GM18873 (cell line): ENCODE measurements around the gene UNG.
A peak's percentile ranks its signal among the peaks of the same experiment; 100 is the strongest.

Experiments used
- ATAC-seq: cut with Tn5 transposase; IDR thresholded peaks from one replicate; pipeline ENCODE4 v1.9.1; 2021; ENCODE audit warnings: mild to moderate bottlenecking, moderate library complexity, moderate number of reproducible peaks; ENCODE audit not compliant: unreplicated experiment, low FRiP score

Gene UNG

GRCh38 chr12:109087250-109087649 lies 10.1 kb upstream of the UNG start:
- no peak for ATAC-seq

DNA sequence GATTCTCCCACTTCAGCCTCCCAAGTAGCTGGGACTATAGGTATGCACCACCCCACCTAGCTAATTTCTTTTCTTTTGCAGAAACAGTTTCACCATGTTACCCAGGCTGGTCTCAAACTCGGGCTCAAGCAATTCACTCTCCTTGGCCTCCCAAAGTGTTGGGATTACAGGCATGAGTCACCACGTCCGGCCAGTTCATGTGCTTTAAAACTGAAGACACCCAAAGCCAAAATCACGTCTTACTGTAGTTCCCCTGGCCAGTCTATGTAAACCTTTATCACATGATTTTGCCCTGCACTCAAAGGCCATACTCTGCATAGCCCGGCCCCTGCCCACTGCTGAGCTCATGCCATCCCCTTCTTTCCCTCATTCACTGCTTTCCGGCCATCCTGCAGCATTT lies 8.6 kb upstream of the UNG start:
- no peak for ATAC-seq

DNA sequence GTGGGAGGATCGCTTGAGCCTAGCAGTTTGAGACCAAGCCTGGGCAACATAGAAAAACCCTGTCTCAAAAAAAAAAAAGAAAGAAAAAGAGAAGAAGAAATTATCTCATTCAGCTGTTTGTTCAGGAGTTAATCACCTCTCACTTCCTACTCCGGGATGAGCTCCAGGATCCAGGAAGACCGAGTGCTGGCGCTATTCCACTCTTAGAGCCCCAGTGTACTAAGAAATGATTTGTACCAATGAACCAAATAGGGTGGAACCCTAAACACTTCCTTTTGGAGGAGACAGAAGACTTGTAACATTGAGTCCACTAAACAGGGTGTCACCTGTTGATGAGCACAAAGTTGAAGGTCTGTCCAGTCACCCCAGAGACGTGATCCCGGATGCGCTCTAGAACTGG lies 7.7 kb upstream of the UNG start:
- no peak for ATAC-seq

DNA sequence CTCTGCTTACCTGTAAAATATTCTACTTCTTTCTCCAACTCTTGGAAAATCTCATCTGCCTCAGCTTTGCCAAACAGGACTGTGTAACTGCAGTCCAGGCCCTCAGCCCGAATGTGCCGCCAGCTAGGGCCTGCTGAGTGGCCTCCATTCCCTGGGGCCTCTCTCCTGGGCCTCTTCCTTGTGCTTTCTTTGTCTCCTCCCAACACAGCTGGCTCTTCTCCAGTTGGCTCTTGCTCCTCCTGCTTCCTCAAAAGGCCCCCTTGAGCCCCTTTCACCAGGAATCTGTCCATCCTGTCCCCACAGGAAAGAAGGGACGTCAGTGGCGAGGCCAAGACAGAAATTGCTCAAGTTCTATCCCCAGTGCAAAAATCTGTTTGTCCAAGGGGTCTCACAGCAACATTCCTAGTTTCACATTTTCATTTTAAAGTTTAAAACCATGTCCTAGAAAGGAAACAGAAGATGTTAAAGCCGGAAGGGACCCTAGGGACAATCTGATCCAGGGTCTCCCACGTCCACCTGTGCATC lies 4.8 kb upstream of the UNG start:
- ATAC-seq = no peak

DNA sequence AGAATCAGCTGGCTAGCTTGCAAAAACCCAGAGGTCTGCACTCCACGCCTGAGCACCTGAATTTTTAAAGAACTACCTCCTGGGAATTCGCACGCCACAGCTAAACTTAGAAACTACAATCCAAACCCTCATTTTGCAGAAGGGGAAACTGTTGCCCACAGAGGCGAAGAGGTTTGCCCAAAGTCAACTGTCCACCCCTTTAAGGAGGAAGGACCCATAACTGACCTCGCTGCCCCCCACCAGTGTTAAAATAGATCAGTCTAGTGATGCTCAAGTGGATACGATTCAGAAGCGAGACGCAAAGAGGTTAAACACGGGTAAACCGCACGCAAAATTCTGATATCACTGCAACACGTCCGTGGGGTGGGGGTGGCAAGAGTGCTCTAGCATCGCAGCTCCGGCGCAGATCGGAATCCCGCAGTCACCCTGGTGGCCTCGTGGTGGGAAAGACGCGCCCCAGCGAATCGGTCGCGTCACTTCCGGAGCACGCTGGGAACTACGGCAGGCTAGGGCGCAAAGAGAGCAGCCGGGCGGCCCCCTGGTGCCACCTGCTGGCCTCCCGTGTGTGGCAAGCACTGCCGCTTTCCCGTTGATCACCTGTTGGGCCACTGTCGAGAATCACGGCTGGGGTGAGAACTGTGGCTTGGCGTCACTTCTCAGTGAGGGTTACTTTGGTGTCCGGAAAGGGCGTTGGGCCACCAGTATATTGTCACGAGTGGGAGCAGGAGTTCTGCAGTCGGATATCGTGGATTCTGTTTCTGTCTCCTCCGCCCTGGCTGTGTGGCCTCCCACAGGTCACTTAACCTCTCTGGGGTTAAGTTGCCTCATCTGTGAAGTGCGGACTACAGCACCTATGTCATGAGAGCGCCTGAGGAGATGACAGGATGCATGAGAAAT lies 4.1 kb upstream of the UNG start, which contains the start of gene ALKBH2:
Gene ALKBH2 (minus strand): TSS at position 451 of the 897 bp plus-strand sequence. CDS start 686 bp downstream, outside the sequence.
- peak; percentile 47 for ATAC-seq

DNA sequence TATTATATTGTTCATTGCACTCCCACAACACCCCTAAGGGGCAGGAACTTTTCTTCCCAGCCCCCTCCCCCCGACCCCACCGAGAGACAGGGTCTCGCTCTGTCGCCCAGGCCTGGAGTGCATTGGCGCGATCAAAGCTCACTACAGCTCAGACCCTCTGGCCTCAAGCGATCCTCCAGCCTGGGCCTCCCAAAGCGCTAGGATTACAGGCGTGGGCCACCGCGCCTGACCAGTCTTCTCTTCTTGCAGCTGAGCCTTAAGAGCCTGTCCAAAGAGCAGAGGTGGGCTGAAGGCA lies 310 bp upstream of the UNG start:
- ATAC-seq = no peak

DNA sequence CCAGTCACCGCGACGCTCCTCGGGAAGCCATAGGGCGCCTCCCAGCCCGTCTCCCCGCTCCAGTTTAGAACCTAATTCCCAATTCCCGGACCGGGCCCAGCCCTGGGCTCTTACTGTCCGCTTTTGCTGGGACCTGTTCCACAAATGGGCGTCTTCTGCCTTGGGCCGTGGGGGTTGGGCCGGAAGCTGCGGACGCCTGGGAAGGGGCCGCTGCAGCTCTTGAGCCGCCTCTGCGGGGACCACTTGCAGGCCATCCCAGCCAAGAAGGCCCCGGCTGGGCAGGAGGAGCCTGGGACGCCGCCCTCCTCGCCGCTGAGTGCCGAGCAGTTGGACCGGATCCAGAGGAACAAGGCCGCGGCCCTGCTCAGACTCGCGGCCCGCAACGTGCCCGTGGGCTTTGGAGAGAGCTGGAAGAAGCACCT lies 797 bp downstream of the UNG start:
- ATAC-seq = peak; percentile 15

- ATAC-seq = no peak
Observed at GRCh38 chr12:109098651-109099050, 1.3 kb downstream of the UNG start.

DNA sequence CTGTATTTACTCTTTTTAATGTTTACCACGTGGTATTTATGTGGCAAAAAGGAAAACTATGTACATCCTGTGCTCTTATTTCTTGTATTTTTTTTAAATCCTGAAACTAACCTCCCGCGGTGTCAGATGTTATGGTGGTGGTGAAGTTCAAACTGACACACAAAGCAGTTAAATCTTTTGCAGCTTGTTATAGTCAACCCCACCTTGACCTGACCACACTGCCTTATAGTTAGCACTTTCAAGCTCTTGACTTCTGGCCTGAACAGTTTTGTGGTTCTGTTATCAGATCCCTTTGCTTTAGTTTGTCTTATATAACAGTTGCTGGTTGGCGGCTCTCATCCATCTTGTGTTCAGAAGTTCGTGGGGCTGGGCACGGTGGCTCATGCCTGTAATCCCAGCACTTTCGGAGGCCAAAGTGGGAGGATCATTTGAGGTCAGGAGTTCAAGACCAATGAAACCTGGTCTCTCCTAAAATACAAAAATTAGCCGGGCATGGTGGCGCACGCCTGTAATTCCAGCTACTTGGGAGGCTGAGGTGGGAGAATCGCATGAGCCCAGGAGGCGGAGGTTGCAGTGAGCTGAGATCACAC lies 2.1 kb downstream of the UNG start:
- ATAC-seq = no peak

- no peak for ATAC-seq
Observed at GRCh38 chr12:109100741-109101140, 3.3 kb downstream of the UNG start.

- ATAC-seq = no peak
Observed at GRCh38 chr12:109102491-109102890, 5.1 kb downstream of the UNG start.

DNA sequence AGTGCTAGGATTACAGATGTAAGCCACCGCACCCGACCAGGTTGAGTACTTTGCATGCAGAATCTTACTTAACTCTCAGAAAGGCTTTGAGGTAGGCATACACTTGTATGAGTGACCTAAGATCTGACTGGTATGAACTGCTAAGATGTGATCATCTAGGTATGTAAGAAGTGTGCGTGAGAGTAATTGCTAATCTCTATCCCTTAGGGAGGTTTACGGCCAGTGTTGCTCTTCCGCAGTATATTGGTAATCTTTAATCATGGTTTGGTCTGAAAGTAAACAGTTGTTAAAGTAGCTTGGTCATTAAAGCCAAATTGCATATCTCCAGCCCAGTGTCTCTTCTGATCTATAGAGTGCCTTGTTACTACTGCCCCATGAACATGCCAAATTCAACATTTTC lies 7.8 kb downstream of the UNG start:
- no peak for ATAC-seq

DNA sequence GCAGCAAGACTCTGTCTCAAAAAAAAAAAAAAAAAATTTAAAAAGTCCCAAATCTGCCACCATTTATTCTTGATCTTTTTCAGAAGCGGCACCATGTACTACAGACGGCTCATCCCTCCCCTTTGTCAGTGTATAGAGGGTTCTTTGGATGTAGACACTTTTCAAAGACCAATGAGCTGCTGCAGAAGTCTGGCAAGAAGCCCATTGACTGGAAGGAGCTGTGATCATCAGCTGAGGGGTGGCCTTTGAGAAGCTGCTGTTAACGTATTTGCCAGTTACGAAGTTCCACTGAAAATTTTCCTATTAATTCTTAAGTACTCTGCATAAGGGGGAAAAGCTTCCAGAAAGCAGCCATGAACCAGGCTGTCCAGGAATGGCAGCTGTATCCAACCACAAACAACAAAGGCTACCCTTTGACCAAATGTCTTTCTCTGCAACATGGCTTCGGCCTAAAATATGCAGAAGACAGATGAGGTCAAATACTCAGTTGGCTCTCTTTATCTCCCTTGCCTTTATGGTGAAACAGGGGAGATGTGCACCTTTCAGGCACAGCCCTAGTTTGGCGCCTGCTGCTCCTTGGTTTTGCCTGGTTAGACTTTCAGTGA lies 12.5 kb downstream of the UNG start:
- no peak for ATAC-seq

- ATAC-seq = no peak
Observed at GRCh38 chr12:109110988-109111495, 13.6 kb downstream of the UNG start.

- ATAC-seq = no peak
Observed at GRCh38 chr12:109112720-109113465, 15.5 kb downstream of the UNG start.

GRCh38 chr12:109113661-109114321 lies 16.4 kb downstream of the UNG start:
- ATAC-seq = no peak

GRCh38 chr12:109114644-109115043 lies 17.2 kb downstream of the UNG start:
- no peak for ATAC-seq

DNA sequence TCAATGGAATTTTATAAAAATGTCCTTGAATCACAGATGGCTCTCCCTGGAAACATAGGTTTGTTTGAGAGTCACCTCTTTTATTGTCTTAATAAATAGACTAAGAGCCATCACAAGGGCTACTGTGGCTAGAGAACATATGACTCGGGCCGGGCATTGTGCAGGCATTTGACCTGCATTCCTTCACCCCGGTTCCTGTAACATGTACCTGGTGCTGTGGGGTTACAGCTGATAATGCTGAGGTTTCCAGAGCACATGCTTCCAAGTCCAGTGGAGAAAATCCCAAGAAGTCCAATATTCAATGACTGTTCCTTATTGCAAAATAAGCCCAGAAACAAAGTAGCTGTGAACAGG lies 18.0 kb downstream of the UNG start:
- ATAC-seq = no peak

DNA sequence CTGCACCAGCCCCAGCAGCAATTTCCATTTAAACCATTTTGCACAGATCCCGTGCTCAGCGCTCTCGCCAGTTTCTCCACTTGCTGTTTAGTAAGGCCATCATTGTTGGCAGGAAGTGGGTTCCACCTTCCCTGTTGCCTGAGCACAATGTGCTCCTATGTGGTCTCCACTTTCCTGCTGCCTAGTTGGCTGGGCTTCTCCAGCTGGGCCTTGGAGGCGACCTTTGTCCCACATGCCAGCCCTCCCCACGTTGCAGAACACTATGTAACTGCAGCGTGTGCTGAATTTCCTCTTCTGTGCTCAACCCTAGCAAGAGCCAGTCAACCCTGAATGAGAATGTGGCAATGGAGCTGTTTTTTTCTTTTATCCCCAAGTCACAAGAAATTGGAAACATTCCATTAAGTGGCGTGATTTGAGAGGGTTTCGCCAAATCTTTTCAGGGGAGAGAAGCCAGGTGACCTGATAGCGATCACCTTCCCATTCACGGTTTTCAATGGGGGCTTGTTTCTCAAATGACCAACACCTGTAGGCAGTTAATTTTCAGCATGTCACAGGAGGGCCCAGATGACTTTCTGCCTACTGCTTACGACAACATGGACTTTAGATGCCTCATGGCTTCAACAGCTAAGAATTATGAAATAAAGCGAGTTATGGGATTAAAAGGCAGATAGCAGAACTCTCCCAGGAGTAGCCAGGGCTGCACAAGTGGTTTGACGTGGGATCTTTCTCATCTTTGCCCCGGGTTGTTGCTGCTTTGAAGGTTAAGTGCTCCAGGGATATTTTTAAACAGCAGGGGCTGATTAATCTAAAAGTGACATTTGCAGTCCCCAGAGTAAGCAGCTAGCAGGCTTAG lies 18.6 kb downstream of the UNG start, which contains the start of gene ACACB:
Gene ACACB (plus strand): TSS at position 830 of the 853 bp plus-strand sequence. CDS start 22,819 bp downstream, outside the sequence.
- ATAC-seq = no peak
